Stimulated activated naive CD8-positive, alpha-beta T cell treated with anti-CD3 and anti-CD28 coated beads, Interleukin-15, Interleukin-2, amounts not matched to agents 100 U/mL and 50 U/mL, for 24 hours (primary cell): ENCODE data around the gene TBR1.

Source experiments
- ATAC-seq: fragments of 150-1000 bp; cut with Tn5 transposase; one replicate; pipeline ENCODE4 v1.10.0; 2021
- DNase-seq: peaks from one replicate; pipeline ENCODE4 v3.0.0; 2021

The TBR1 gene

GRCh38 chr2:161415034-161415986 lies 787 bp upstream of the TBR1 start:
- DNase-seq (no peak), ATAC-seq (no peak)

DNA sequence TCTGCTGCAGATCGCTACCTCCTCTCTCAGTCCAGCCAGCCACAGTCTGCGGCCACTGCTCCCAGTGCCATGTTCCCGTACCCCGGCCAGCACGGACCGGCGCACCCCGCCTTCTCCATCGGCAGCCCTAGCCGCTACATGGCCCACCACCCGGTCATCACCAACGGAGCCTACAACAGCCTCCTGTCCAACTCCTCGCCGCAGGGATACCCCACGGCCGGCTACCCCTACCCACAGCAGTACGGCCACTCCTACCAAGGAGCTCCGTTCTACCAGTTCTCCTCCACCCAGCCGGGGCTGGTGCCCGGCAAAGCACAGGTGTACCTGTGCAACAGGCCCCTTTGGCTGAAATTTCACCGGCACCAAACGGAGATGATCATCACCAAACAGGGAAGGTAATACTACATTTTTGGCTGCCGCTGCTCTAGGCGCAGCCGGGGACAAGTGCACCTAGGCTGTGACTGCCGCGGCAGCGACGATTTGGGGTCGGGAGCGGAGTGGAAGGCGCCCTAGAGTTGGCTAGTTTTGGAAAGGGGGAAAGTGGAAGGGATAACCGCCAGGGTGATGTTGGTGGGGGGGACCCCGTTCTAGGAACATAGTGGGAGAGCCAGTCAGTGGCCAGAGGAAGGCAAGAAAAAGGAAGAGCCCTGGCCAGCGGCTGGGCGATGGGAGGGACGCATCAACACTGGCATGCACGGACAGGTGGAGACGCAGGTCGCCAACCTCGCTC lies 776 bp downstream of the TBR1 start:
- ATAC-seq (no peak), DNase-seq (no peak)

DNA sequence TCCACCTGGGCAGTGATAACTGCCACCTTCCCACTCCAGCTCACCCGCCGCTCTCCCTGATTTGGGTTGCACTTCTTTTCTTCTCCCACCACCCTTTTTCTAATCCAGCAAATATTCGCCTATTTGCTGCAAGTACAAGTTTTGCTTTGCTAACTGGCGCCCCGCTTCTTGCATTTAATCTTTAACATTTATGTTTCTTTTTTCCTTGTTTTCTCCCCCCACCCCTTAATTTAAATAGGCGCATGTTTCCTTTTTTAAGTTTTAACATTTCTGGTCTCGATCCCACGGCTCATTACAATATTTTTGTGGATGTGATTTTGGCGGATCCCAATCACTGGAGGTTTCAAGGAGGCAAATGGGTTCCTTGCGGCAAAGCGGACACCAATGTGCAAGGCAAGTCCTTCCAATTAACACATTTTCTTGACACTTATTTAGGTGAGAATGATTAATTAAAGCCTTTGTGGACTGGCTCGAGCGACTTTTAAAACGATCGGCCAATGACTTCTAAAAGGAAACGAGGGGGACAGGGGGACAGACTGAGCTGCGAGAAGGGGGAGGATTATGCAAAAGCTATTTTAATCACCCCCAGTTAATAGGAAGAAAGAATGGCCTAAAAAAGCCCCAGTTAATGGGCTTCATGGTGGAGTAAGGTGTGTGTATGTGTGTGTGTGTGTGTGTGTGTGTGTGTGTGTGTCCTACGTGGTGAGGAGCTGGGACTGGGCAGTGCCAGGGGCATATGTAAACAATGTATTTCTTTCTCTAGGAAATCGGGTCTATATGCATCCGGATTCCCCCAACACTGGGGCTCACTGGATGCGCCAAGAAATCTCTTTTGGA lies 1.6 kb downstream of the TBR1 start:
- DNase-seq (no peak), ATAC-seq (no peak)

- DNase-seq (no peak), ATAC-seq (no peak)
These were observed 2.2 kb downstream of the TBR1 start for GRCh38 chr2:161418275-161418714.

DNA sequence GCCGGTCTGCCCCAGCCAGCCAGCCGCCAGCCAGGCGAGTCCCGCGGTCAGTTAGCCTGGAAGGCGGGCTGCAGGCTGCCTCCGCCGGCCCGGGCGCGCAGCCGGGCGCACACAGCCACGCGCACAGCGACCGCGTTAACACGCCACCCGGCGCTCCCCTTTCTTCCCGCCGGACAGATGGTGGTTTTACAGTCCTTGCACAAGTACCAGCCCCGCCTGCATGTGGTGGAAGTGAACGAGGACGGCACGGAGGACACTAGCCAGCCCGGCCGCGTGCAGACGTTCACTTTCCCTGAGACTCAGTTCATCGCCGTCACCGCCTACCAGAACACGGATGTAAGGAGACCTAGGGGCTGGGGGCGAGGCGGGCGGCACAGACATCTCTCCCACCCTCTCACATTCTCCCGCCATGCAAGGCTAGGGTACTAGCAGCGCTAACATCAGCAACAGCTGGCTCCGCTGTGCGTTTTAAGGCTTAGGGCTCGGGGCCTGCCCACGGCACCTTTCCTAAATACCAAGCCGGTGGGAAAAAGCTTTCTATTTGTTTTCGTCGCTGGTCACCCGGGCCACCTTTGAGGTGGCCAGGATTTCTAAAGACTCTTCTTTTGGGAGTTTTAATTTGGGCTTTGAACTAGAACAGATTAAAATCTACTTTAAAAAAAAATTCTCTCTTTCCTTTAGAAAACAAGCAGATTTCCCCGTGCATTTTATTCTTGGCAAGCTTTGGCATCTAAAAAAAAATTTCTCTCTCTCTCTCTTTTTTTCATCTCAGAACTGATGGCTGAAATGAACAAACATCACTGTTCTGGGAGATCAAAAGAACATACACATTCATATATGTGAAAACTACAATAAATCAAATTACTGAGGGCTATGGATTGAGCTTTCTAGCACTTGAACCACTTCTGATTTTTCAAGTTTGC lies 2.9 kb downstream of the TBR1 start:
- no peak for DNase-seq

GRCh38 chr2:161419638-161420190 lies 3.6 kb downstream of the TBR1 start:
- ATAC-seq (no peak), DNase-seq (no peak)

More for the DNA sequence above, 2.9 kb downstream of the TBR1 start:
- no peak for ATAC-seq

- DNase-seq: no peak
- no peak for ATAC-seq
These were observed 4.4 kb downstream of the TBR1 start for GRCh38 chr2:161420406-161421074.

GRCh38 chr2:161421686-161422085 lies 5.6 kb downstream of the TBR1 start:
- ATAC-seq (no peak), DNase-seq (no peak)

DNA sequence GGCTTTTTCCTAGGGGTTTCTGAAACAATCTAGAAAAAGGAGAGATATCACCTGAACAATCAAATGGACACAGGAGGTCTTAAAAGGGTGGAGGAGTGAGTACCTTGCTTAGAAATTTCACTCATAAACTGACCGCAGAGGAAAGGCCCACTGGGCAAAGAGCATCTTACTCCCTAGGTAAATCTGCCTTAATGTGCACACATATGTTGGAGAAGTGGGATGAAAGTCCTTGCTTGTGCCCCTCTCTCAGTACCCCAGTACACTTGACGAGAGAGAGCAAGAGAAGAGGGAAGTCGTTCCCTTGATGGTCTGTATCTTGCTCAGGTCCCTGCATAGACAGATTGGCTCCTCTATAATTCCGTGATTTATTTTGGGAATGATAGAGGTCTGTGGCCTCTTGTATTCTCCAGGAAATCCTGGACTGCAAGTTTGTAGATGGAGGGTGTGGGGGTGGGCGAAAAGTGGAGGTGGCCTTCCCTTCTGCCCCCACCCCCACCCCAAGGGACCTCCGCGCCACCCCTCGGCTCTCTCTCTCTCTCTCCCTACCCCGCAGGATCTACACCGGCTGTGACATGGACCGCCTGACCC lies 6.8 kb downstream of the TBR1 start:
- DNase-seq (no peak), ATAC-seq (no peak)

- DNase-seq (no peak), ATAC-seq (peak; percentile 25)
These were observed 7.6 kb downstream of the TBR1 start for GRCh38 chr2:161423421-161424393.

DNA sequence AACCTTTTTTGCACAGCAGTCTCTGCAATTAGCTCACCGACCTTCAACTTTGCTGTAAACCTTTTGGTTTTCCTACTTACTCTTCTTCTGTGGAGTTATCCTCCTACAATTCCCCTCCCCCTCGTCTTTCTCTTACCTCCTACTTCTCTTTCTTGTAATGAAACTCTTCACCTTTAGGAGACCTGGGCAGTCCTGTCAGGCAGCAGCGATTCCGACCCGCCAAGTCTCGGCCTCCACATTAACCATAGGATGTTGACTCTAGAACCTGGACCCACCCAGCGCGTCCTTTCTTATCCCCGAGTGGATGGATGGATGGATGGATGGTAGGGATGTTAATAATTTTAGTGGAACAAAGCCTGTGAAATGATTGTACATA lies 8.3 kb downstream of the TBR1 start:
- no peak for ATAC-seq

DNA sequence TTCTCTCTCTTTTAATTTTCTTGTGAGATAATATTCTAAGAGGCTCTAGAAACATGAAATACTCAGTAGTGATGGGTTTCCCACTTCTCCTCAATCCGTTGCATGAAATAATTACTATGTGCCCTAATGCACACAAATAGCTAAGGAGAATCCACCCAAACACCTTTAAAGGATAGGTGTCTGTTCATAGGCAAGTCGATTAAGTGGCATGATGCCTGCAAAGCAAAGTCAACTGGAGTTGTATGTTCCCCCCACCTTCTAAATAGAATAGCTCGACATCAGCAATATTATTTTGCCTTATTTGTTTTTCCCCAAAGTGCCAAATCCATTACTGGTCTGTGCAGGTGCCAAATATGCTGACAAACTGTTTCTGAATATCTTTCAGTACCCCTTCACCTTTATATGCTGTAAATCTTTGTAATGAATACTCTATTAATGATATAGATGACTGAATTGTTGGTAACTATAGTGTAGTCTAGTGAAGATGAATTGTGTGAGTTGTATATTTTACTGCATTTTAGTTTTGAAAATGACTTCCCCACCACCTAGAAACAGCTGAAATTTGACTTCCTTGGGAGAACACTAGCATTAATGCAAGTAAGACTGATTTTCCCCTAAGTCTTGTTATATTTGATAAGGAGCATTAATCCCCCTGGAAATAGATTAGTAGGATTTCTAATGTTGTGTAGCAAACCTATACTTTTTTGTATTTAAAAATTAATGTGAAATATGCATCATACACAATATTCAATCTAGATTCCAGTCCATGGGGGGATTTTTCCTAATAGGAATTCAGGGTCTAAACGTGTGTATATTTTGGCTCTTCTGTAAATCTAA lies 9.0 kb downstream of the TBR1 start:
- DNase-seq (no peak), ATAC-seq (no peak)

More for the DNA sequence above, 8.3 kb downstream of the TBR1 start:
- DNase-seq: no peak

GRCh38 chr2:161425728-161426454 lies 9.8 kb downstream of the TBR1 start:
- ATAC-seq (no peak), DNase-seq (no peak)

- no peak for DNase-seq
- no peak for ATAC-seq
These were observed 10.4 kb downstream of the TBR1 start for GRCh38 chr2:161426455-161426921.

GRCh38 chr2:161426922-161427663 lies 11.0 kb downstream of the TBR1 start:
- ATAC-seq (no peak), DNase-seq (no peak)
